ENCODE measurements around the gene PIK3R3.

GRCh38 chr1:46017876-46018503 lies 114.4 kb downstream of the PIK3R3 start:
- TF ChIP-seq CTCF (optimal IDR thresholded peaks at IDR 0.05 in 1 of 3, IDR thresholded peaks at IDR 0.05 in 1 of 3, conservative IDR thresholded peaks at IDR 0.05 in 1 of 3; ENCODE audit: extremely low read depth in 1 of 3, insufficient read depth in 2 of 3, low read length in 3 of 3) (no peak), EZH2 (IDR thresholded peaks at IDR 0.05; ENCODE audit: low read length) (no peak)

Data from keratinocyte (primary cell).